HCT116 (cell line): ENCODE data around the gene PLCZ1.

ENCODE experiments used
- CTCF ChIP-seq, 3 experiments: fragments of 200-600 bp in 1 of 3; sonication (generic) in 1 of 3; IDR thresholded peaks in 2 of 3; conservative IDR thresholded peaks in 1 of 3; 2 replicates each; pipeline ENCODE4 v1.5.1; 2012 to 2017; ENCODE audit warnings: low read depth in 2 of 3, low read length in 2 of 3, antibody characterized with exemption in 1 of 3, borderline replicate concordance in 1 of 3, control low read depth in 1 of 3, mild to moderate bottlenecking in 1 of 3, mixed read lengths in 1 of 3, mixed run types in 1 of 3, moderate library complexity in 1 of 3; ENCODE audit not compliant: insufficient read depth in 1 of 3
- EZH2 ChIP-seq: fragments of 200-600 bp; sonication (generic); IDR thresholded peaks from 2 replicates; pipeline ENCODE4 v1.6.1; 2017; ENCODE audit warnings: antibody characterized with exemption, mixed run types
- EZH2phosphoT487 ChIP-seq: fragments of 200-600 bp; IDR thresholded peaks from 2 replicates; pipeline ENCODE4 v1.6.1; 2018; ENCODE audit warnings: antibody characterized with exemption, borderline replicate concordance
- FOSL1 ChIP-seq: IDR thresholded peaks from 2 replicates; pipeline ENCODE4 v1.6.1; 2012; ENCODE audit warnings: low read depth
- MAX ChIP-seq: IDR thresholded peaks from 2 replicates; pipeline ENCODE4 v1.6.1; 2012
- POLR2A ChIP-seq: IDR thresholded peaks from 2 replicates; pipeline ENCODE4 v1.7.0; 2011; ENCODE audit warnings: borderline replicate concordance; ENCODE audit not compliant: insufficient read depth, insufficient read length; ENCODE audit errors: extremely low read depth
- RAD21 ChIP-seq: IDR thresholded peaks from 2 replicates; pipeline ENCODE4 v1.6.1; 2012; ENCODE audit warnings: low read depth, mild to moderate bottlenecking
- REST ChIP-seq: IDR thresholded peaks from 2 replicates; pipeline ENCODE4 v1.6.1; 2012; ENCODE audit warnings: low read depth
- SIN3A ChIP-seq: IDR thresholded peaks from 2 replicates; pipeline ENCODE4 v1.6.1; 2012; ENCODE audit warnings: low read depth
- ZFX ChIP-seq: fragments of 450-650 bp; IDR thresholded peaks from 2 replicates; pipeline ENCODE4 v1.6.1; 2017

- TF ChIP-seq CTCF (IDR thresholded peaks at IDR 0.05 in 2 of 3, conservative IDR thresholded peaks at IDR 0.05 in 1 of 3; ENCODE audit: borderline replicate concordance in 1 of 3, insufficient read depth in 1 of 3, low read depth in 2 of 3, low read length in 2 of 3) (no peak), FOSL1 (no peak), EZH2phosphoT487 (no peak), EZH2 (no peak), POLR2A (no peak), SIN3A (no peak), RAD21 (no peak), REST (no peak), MAX (no peak), ZFX (no peak)
Observed at GRCh38 chr12:18752280-18752920, 14.6 kb upstream of the PLCZ1 start.
